Epithelial cell of proximal tubule (primary cell): ENCODE results near the gene YTHDC1. TPM values are rescaled to one million over a fixed set of nuclear protein-coding genes. Genes with fewer than 3 reads are reported as not detected.

ENCODE experiments used
- DNase-seq: peaks from one replicate; pipeline ENCODE4 v3.0.0-alpha.2; 2011; ENCODE audit warnings: low read depth
- H3K4me3 ChIP-seq: 2 replicates; pipeline ENCODE4 v1.5.1; 2011; ENCODE audit warnings: low read depth, mild to moderate bottlenecking, low read length
- total RNA-seq: library from RNA; depleted of rRNA; stranded (reverse); fragments of >200 nt; gene quantifications from 2 replicates; pipeline ENCODE4 v1.2.3, GENCODE V29; 2015
- TF ChIP-seq, protein P1 (sequence below): conservative IDR thresholded peaks from 2 replicates; pipeline ENCODE4 v1.5.1; 2012; ENCODE audit warnings: low read depth, mild to moderate bottlenecking, low read length

YTHDC1 gene
- total RNA-seq, 1 donor from 2014 or later, result 55.0 TPM

DNA sequence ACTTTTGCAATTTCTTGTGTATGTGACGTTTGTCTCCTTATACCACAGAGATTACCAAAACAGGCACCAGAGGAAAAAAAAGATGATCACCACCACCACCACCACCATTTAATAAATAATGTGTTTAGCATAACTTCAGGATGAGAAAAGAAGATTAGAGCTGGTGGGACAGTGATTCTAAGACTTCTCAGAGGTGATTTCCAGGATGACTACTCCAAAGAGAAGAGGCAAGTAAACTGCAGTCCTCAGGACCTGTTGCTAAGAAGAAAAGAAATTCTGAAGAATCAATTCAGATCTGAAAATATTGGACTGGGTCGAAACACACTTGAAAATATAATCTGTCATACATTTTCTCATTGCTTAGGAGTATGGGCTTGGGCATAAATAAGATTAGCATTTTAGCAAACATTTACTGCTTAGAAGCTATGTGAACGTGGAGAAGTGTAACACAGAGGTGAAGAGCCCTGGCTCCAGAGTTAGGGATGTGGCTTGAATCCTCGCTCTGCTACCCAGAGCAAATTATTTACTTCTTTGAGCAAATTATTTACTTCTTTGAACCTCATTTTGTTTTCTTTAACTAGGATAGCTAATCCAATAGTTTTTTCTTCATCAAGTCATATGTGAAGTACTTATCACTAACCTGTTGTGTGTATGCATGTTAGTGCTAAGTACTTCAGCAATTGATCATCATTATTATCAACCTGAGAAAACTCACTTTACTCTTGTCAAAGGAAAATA is 10.5 kb upstream of the YTHDC1 start:
- DNase-seq, result peak; percentile 77
- TF ChIP-seq, protein P1, sequence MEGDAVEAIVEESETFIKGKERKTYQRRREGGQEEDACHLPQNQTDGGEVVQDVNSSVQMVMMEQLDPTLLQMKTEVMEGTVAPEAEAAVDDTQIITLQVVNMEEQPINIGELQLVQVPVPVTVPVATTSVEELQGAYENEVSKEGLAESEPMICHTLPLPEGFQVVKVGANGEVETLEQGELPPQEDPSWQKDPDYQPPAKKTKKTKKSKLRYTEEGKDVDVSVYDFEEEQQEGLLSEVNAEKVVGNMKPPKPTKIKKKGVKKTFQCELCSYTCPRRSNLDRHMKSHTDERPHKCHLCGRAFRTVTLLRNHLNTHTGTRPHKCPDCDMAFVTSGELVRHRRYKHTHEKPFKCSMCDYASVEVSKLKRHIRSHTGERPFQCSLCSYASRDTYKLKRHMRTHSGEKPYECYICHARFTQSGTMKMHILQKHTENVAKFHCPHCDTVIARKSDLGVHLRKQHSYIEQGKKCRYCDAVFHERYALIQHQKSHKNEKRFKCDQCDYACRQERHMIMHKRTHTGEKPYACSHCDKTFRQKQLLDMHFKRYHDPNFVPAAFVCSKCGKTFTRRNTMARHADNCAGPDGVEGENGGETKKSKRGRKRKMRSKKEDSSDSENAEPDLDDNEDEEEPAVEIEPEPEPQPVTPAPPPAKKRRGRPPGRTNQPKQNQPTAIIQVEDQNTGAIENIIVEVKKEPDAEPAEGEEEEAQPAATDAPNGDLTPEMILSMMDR, result no peak
- no peak overlapping the region for H3K4me3 ChIP-seq

DNA sequence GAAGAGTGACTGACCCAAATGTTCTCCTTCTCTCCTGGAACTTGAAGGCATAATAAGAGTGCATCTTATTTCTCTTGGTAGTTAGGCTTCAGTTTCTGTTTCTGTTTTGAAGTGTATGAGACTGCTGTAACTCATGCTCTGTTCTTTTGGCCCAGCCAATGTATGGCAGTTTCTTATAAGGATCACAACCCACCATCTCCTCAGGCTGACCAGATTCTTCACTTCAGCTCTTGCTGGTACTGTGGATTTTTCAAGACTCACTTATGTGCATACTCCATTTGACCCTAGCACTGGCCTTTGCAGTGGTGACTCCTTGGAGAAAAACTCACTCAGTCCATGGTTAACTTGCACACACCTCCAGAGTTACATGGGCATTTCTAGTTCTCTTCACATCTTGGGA is 9.6 kb upstream of the YTHDC1 start:
- DNase-seq, result no peak
- H3K4me3 ChIP-seq, result no peak overlapping the region
- TF ChIP-seq, protein P1, result no peak

DNA sequence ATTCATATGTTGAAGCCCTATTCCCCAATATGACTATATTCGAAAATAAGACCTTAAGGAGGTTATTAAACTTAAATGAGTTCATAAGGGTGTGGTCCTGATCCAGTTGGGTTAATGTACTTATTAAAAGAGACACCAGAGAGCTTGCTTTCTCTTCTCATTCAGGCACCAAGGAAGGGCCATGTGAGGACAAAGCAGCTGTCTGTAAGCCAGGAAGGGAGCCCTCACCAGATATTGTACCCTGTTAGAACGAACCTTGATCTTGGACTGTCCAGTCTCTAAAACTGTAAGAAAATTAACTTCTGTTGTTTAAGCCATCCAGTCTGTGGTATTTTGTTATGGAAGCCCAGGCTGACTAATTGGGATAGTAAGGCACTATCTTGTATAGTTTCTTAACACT is 9.1 kb upstream of the YTHDC1 start:
- no peak for DNase-seq
- TF ChIP-seq, protein P1, result no peak
- no peak overlapping the region for H3K4me3 ChIP-seq

DNA sequence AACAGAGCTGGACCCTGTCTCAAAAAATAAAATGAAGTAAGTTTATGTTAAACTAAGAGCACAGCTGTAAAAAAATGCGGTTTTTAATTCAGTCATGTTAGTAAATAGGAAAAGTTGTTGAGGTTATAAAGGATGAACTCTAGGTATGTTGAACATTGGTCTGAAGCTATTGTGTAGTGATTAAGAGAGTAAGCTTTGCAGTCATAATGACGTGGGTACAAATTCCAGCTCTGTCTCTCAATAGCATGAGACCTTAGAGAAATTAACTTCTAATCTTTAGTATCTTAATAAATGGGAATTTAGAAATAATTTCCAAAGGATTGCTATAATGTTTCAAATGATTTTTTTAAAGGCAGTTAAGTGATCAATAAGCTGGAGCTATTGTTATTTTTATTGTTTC is 2.9 kb upstream of the YTHDC1 start:
- no peak for DNase-seq
- TF ChIP-seq, protein P1, result no peak
- no peak overlapping the region for H3K4me3 ChIP-seq

- peak overlapping the region; percentile 91 for H3K4me3 ChIP-seq
- DNase-seq, result no peak
- TF ChIP-seq, protein P1, result no peak
These were observed 626 bp downstream of the YTHDC1 start for GRCh38 chr4:68349279-68349648.

- TF ChIP-seq, protein P1, result no peak
- H3K4me3 ChIP-seq, result peak overlapping the region; percentile 91
- no peak for DNase-seq
These were observed 1.3 kb downstream of the YTHDC1 start for GRCh38 chr4:68348577-68348976.

DNA sequence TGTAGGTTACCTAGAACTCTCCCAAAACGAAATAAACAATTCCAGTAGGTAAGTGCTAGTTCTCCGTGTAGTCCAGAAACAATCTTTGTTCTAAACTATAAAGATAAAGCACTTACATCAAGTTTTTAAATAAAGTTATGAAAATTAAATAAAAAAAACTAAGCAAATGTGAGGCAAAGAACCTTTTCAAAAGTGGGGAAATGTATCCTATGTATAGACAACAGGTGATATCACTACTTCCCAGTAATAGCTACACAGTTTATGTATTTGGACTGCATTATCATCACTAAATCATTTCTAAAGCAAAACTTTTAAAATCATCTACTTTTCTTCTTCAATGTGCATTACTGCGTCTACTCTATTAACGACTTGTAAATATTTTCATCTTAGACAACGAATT is 2.0 kb downstream of the YTHDC1 start:
- TF ChIP-seq, protein P1, result no peak

More for the DNA sequence above, 2.0 kb downstream of the YTHDC1 start:
- DNase-seq, result no peak
- H3K4me3 ChIP-seq, result peak overlapping the region; percentile 91
